ENCODE measurements around the gene TNPO3. TPM values are rescaled to one million over a fixed set of nuclear protein-coding genes. Genes with fewer than 3 reads are reported as not detected.
"Not testable (repeated sequence)": the region's sequence is repeated elsewhere in the genome, so short reads cannot be mapped to it uniquely, and the experiment has no call there.

TNPO3 gene
- total RNA-seq, 8 experiments from 2014 or later = 45.3 to 63.9 (median 52.0) TPM

GRCh38 chr7:129084801-129085551 lies 30.1 kb upstream of the TNPO3 start:
- in situ Hi-C loops (cut with MboI; ENCODE audit: low pct_unique_long_range_greater_than_20kb in 2 of 9, low sequenced_read_pairs in 9 of 9, unreplicated experiment in 9 of 9) = loop anchor here in 1 of 9 experiments (25.0 kb wide), 1 partner anchor 173 kb away; the partner anchor contains the start of gene KCP
- Histone ChIP-seq H3K4me1 (replicated peaks in 1 of 2) (no peaks in the 10 kb centered on the region), H3K4me3 (no peak overlapping the region), H3K27ac (no peak overlapping the region)
- no peak for ATAC-seq (replicated peaks in 6 of 8)
- 66 to 97% (median 84%) methylated on average over 1 to 11 of the region's 11 CpGs for WGBS, 10 experiments

GRCh38 chr7:129083525-129083924 lies 28.6 kb upstream of the TNPO3 start:
- peak in 4 of 8 experiments; percentile 6 to 82 (median 38) for ATAC-seq (replicated peaks in 6 of 8)

DNA sequence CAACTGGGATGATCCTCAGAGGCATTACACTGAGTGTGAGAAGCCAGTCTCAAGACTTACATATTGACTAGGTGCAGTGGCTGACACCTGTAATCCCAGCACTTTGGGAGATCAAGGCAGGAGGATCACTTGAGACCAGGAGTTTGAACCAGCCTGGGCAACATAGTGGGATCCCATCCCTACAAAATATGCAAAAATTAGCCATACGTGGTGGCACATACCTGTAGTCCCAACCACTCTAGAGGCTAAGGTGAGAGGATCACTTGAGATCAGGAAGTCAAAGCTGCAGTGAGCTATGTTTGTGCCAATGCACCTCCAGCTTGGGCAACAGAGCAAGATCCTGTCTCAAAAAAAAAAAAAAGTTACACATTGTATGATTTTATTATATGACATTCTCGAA lies 23.5 kb upstream of the TNPO3 start:
- ATAC-seq (replicated peaks in 6 of 8) = no peak
- Histone ChIP-seq H3K4me3 (no peak overlapping the region), H3K4me1 (replicated peaks in 1 of 2) (no peaks in the 10 kb centered on the region), H3K27ac (no peak overlapping the region)
- in situ Hi-C loops (cut with MboI; ENCODE audit: low pct_unique_long_range_greater_than_20kb in 2 of 9, low sequenced_read_pairs in 9 of 9, unreplicated experiment in 9 of 9) = loop anchor here in 1 of 9 experiments (25.0 kb wide), 1 partner anchor 166 kb away; the partner anchor contains the start of gene KCP
- 8 to 100% (median 60%) methylated on average over 1 to 2 of the region's 2 CpGs; no CpG with 5 or more reads in 1 of the 10 experiments for WGBS, 10 experiments

More at GRCh38 chr7:129083525-129083924, 28.6 kb upstream of the TNPO3 start:
- WGBS, 10 experiments = 0 to 71% (median 42%) methylated on average over 1 to 5 of the region's 5 CpGs
- in situ Hi-C loops (cut with MboI; ENCODE audit: low pct_unique_long_range_greater_than_20kb in 2 of 9, low sequenced_read_pairs in 9 of 9, unreplicated experiment in 9 of 9) = loop anchor here in 1 of 9 experiments (25.0 kb wide), 1 partner anchor 171 kb away; the partner anchor contains the start of gene KCP
- Histone ChIP-seq H3K4me3 (no peak overlapping the region), H3K4me1 (replicated peaks in 1 of 2) (no peaks in the 10 kb centered on the region), H3K27ac (no peak overlapping the region)

DNA sequence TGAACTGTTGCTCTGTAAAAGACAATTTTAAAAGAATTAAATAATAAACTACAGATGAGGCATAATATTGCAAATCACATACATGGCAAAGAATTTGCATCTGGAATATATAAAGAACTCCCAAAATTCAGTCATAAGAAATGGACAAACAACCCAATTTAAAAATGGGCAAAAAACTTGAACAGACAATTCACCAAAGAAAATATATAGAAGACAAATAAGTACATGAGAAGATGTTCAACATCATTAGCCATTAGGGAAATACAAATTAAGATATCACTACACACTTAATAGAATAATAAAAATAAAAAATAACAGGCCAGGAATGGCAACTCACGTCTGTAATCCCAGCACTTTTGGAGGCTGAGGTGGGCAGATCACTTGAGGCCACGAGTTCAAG lies 22.0 kb upstream of the TNPO3 start:
- H3K4me3 ChIP-seq = no peak overlapping the region
- no peak overlapping the region for H3K27ac ChIP-seq
- H3K4me1 ChIP-seq (replicated peaks in 1 of 2) = no peaks in the 10 kb centered on the region
- in situ Hi-C loops (cut with MboI; ENCODE audit: low pct_unique_long_range_greater_than_20kb in 2 of 9, low sequenced_read_pairs in 9 of 9, unreplicated experiment in 9 of 9) = loop anchor here in 1 of 9 experiments (25.0 kb wide), 1 partner anchor 165 kb away; the partner anchor contains the start of gene KCP
- WGBS, 10 experiments = 44 to 83% (median 60%) methylated on average over 1 to 2 of the region's 2 CpGs; no CpG with 5 or more reads in 3 of the 10 experiments
- ATAC-seq (replicated peaks in 6 of 8) = no peak

GRCh38 chr7:129074994-129075393 lies 20.1 kb upstream of the TNPO3 start:
- no peak for ATAC-seq (replicated peaks in 6 of 8)
- no peaks in the 10 kb centered on the region for H3K4me1 ChIP-seq (replicated peaks in 1 of 2)

DNA sequence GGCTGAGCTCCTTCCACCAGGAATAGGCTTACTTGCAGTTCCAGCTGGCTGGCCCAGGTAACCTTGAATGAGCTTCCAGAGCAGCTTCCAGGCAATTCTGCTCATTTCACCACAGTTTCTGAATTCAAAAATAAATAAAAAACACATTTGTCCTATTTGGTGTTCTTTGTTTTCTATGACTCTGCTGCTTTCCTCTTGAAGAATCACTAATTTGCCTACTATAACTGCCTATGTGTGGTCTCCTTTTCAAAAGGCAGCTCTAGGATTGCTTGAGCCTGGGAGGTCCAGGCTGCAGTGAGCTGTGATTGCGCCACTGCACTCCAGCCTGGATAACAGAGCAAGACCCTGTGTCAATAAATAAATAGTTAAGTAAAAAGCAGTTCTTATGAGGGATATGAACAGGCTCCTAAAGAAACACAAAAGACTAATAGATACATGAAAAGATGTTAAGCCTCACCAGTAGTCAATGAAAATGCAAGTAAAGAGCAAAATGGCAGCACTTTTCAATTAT lies 19.5 kb upstream of the TNPO3 start:
- no peak overlapping the region for H3K4me3 ChIP-seq
- H3K4me1 ChIP-seq (replicated peaks in 1 of 2) = no peaks in the 10 kb centered on the region
- 78 to 100% (median 88%) methylated on average over 1 of the region's 1 CpG; no CpG with 5 or more reads in 3 of the 10 experiments for WGBS, 10 experiments
- ATAC-seq (replicated peaks in 6 of 8) = no peak
- no peak overlapping the region for H3K27ac ChIP-seq
- in situ Hi-C loops (cut with MboI; ENCODE audit: low pct_unique_long_range_greater_than_20kb in 2 of 9, low sequenced_read_pairs in 9 of 9, unreplicated experiment in 9 of 9) = no loop called here

More at GRCh38 chr7:129074994-129075393, 20.1 kb upstream of the TNPO3 start:
- H3K4me3 ChIP-seq = no peak overlapping the region
- H3K27ac ChIP-seq = no peak overlapping the region
- WGBS, 10 experiments = 86 to 100% (median 93%) methylated on average over 1 to 2 of the region's 2 CpGs; no CpG with 5 or more reads in 1 of the 10 experiments
- in situ Hi-C loops (cut with MboI; ENCODE audit: low pct_unique_long_range_greater_than_20kb in 2 of 9, low sequenced_read_pairs in 9 of 9, unreplicated experiment in 9 of 9) = loop anchor here in 1 of 9 experiments (25.0 kb wide), 1 partner anchor 163 kb away; the partner anchor contains the start of gene KCP

DNA sequence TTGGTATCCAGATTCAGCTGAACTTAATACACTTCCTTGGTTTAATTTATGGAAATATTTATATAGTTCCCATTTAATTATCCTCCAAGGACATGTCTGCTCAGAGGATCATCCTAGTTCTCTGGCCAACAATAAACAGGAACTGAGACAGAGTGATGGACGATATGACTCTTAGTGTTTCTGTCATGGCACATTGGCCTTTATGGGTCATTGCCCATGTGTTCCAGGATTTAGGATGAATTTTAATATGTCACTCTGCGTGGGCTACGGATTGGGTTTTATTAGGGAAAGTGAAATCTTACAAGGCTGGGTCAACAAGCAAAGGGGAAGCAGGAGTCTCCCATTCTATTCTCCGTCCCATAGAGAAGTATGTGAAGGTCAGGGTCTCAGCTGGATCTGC lies 18.8 kb upstream of the TNPO3 start:
- in situ Hi-C loops (cut with MboI; ENCODE audit: low pct_unique_long_range_greater_than_20kb in 2 of 9, low sequenced_read_pairs in 9 of 9, unreplicated experiment in 9 of 9) = no loop called here
- Histone ChIP-seq H3K4me3 (no peak overlapping the region), H3K27ac (no peak overlapping the region), H3K4me1 (replicated peaks in 1 of 2) (no peaks in the 10 kb centered on the region)
- no peak for ATAC-seq (replicated peaks in 6 of 8)
- 20 to 100% (median 65%) methylated on average over 2 to 4 of the region's 4 CpGs; no CpG with 5 or more reads in 2 of the 10 experiments for WGBS, 10 experiments

GRCh38 chr7:129073204-129073603 lies 18.3 kb upstream of the TNPO3 start:
- 100% methylated on average over 1 of the region's 1 CpG; no CpG with 5 or more reads in 3 of the 10 experiments for WGBS, 10 experiments
- Histone ChIP-seq H3K27ac (no peak overlapping the region), H3K4me3 (no peak overlapping the region), H3K4me1 (replicated peaks in 1 of 2) (no peaks in the 10 kb centered on the region)
- ATAC-seq (replicated peaks in 6 of 8) = no peak
- in situ Hi-C loops (cut with MboI; ENCODE audit: low pct_unique_long_range_greater_than_20kb in 2 of 9, low sequenced_read_pairs in 9 of 9, unreplicated experiment in 9 of 9) = no loop called here

- in situ Hi-C loops (cut with MboI; ENCODE audit: low pct_unique_long_range_greater_than_20kb in 2 of 9, low sequenced_read_pairs in 9 of 9, unreplicated experiment in 9 of 9) = no loop called here
- Histone ChIP-seq H3K4me3 (no peak overlapping the region), H3K4me1 (replicated peaks in 1 of 2) (peaks cover 0 to 2% of the 10 kb centered on the region in 2 donors), H3K27ac (no peak overlapping the region)
- no peak for ATAC-seq (replicated peaks in 6 of 8)
- WGBS, 10 experiments = 60 to 100% (median 86%) methylated on average over 1 to 8 of the region's 9 CpGs
These were observed 17.6 kb upstream of the TNPO3 start for GRCh38 chr7:129072479-129073011.

DNA sequence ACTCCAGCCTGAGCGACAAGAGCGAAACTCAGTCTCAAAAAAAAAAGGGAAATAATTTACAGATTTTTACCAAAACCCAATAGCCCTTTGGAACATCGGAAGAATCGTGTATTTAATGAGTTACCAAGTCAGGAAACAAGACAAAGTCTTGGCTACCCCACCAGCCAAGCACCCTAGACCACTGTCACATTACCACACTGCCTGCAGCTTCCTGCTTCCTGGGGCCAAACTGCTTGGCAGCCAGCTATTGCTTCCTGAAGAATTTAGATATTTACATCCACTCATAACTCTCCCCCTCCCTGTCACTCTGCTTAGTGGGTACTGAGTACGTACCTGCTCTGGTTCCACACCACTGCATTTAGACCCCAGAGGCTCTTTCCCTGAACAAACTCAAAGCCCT lies 14.1 kb upstream of the TNPO3 start:
- 48 to 90% (median 80%) methylated on average over 1 to 5 of the region's 5 CpGs; no CpG with 5 or more reads in 4 of the 10 experiments for WGBS, 10 experiments

GRCh38 chr7:129067943-129068548 lies 13.1 kb upstream of the TNPO3 start:
- Histone ChIP-seq H3K4me3 (no peak overlapping the region), H3K27ac (no peak overlapping the region), H3K4me1 (replicated peaks in 1 of 2) (peaks cover 3 to 9% of the 10 kb centered on the region in 2 donors)
- in situ Hi-C loops (cut with MboI; ENCODE audit: low pct_unique_long_range_greater_than_20kb in 2 of 9, low sequenced_read_pairs in 9 of 9, unreplicated experiment in 9 of 9) = no loop called here
- 70 to 100% (median 96%) methylated on average over 1 to 5 of the region's 5 CpGs; no CpG with 5 or more reads in 1 of the 10 experiments for whole genome bisulfite sequencing, 10 experiments
- ATAC-seq (replicated peaks in 6 of 8) = no peak

More for the DNA sequence above, 14.1 kb upstream of the TNPO3 start:
- in situ Hi-C loops (cut with MboI; ENCODE audit: low pct_unique_long_range_greater_than_20kb in 2 of 9, low sequenced_read_pairs in 9 of 9, unreplicated experiment in 9 of 9) = no loop called here
- no peak overlapping the region for H3K27ac ChIP-seq
- no peak for ATAC-seq (replicated peaks in 6 of 8)
- no peak overlapping the region for H3K4me3 ChIP-seq
- peaks cover 3 to 9% of the 10 kb centered on the region in 2 donors for H3K4me1 ChIP-seq (replicated peaks in 1 of 2)

GRCh38 chr7:129067132-129067561 lies 12.2 kb upstream of the TNPO3 start:
- H3K4me1 ChIP-seq (replicated peaks in 1 of 2); in situ Hi-C loops (cut with MboI; ENCODE audit: low pct_unique_long_range_greater_than_20kb in 2 of 9, low sequenced_read_pairs in 9 of 9, unreplicated experiment in 9 of 9): not testable (repeated sequence)
- 0 to 64% (median 20%) methylated on average over 1 to 4 of the region's 4 CpGs; no CpG with 5 or more reads in 1 of the 10 experiments for WGBS, 10 experiments
- Histone ChIP-seq H3K4me3 (peak overlapping the region in 1 of 5 donors; percentile 7), H3K27ac (peak overlapping the region in 1 of 2 donors; percentile 74)
- peak in 4 of 8 experiments; percentile 5 to 48 (median 36) for ATAC-seq (replicated peaks in 6 of 8)

All from motor neuron (in vitro differentiated cells).